ENCODE measurements around the gene TSPAN13. TPM values are rescaled to one million over a fixed set of nuclear protein-coding genes. Genes with fewer than 3 reads are reported as not detected.

The TSPAN13 gene
- total and polyA plus RNA-seq, 2 donors (not counting 1 experiment from before 2014, with no cell fraction given): 23.0 to 26.2 TPM

DNA sequence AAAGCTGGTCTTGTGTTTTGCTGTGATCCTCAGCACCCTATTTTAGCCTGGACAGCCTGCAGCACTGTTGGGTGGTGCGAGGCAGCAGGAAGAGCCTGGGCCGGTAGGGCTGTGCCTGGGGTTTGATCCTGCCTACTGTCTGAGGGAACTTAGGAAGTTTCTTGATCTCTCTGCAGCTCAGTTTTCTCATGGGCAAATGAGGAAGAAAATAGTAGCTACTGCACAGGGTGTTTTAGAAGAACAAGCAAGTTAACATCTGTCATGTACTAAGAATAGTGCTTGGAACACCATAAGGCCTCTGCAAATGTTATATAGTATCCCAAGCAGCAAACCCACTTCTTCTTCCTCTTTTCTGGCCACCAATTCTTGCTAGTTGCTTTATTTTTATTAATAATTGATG is 63.3 kb downstream of the TSPAN13 start:
- H3K4me2 ChIP-seq (replicated peaks; ENCODE audit: low read depth, low read length, poor library complexity, severe bottlenecking): no peak overlapping the region
- TF ChIP-seq EZH2 (IDR thresholded peaks at IDR 0.05; ENCODE audit: borderline replicate concordance, insufficient read depth, low read depth, low read length, poor library complexity, severe bottlenecking): no peak
- TF ChIP-seq, protein P1, sequence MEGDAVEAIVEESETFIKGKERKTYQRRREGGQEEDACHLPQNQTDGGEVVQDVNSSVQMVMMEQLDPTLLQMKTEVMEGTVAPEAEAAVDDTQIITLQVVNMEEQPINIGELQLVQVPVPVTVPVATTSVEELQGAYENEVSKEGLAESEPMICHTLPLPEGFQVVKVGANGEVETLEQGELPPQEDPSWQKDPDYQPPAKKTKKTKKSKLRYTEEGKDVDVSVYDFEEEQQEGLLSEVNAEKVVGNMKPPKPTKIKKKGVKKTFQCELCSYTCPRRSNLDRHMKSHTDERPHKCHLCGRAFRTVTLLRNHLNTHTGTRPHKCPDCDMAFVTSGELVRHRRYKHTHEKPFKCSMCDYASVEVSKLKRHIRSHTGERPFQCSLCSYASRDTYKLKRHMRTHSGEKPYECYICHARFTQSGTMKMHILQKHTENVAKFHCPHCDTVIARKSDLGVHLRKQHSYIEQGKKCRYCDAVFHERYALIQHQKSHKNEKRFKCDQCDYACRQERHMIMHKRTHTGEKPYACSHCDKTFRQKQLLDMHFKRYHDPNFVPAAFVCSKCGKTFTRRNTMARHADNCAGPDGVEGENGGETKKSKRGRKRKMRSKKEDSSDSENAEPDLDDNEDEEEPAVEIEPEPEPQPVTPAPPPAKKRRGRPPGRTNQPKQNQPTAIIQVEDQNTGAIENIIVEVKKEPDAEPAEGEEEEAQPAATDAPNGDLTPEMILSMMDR (IDR thresholded peaks at IDR 0.05): no peak
- peak overlapping the region; percentile 4 for H2AFZ ChIP-seq (ENCODE audit: insufficient read depth, low read depth, low read length, poor library complexity, severe bottlenecking)
- ChIA-PET POLR2A (no interaction called here), CTCF (interaction anchor here (1.1 to 1.3 kb wide), 2 partner anchors 15 to 101 kb away, joined by 3 read pairs; no protein-coding TSS in a partner anchor)
- H3K4me3 ChIP-seq (ENCODE audit: control extremely low read depth in 1 of 5, extremely low read depth in 1 of 5, insufficient read depth in 1 of 5, low read depth in 2 of 5, low read length in 4 of 5): no peak overlapping the region
- intact Hi-C loops (cut with micrococcal nuclease): no loop called here
- no peaks in the 10 kb centered on the region for H3K27me3 ChIP-seq (replicated peaks in 1 of 4; ENCODE audit: control extremely low read depth in 1 of 4, control insufficient read depth in 3 of 4, insufficient read depth in 4 of 4, low read length in 3 of 4)
- H3K9ac ChIP-seq (ENCODE audit: low read length): no peak overlapping the region
- Mint-ChIP-seq H3K27ac (peak overlapping the region; percentile 21), H3K4me1 (peaks cover 20% of the 10 kb centered on the region), H3K4me3 (no peak overlapping the region), H3K27me3 (peaks cover 7% of the 10 kb centered on the region), H3K9me3 (ENCODE audit: insufficient read depth) (peaks cover 2% of the 10 kb centered on the region)
- H3K4me1 ChIP-seq (ENCODE audit: control insufficient read depth in 2 of 2, insufficient read depth in 2 of 2, low read length in 2 of 2): peaks cover 6 to 7% of the 10 kb centered on the region in 2 donors
- H4K20me1 ChIP-seq (ENCODE audit: control insufficient read depth, insufficient read depth, low read length, poor library complexity, severe bottlenecking): no peaks in the 10 kb centered on the region
- peak; percentile 9 for DNase-seq
- no peaks in the 10 kb centered on the region for H3K36me3 ChIP-seq (replicated peaks in 1 of 2; ENCODE audit: control extremely low read depth in 1 of 2, control insufficient read depth in 1 of 2, extremely low read depth in 1 of 2, insufficient read depth in 2 of 2, low read length in 1 of 2)
- 19% methylated on average over 2 of the region's 2 CpGs for WGBS (ENCODE audit: insufficient coverage)
- no peaks in the 10 kb centered on the region for H3K9me3 ChIP-seq (ENCODE audit: control extremely low read depth in 1 of 3, control insufficient read depth in 2 of 3, insufficient read depth in 1 of 3, low read length in 2 of 3)
- no peak for ATAC-seq (ENCODE audit: low read depth)
- no peaks in the 10 kb centered on the region for H3K79me2 ChIP-seq (ENCODE audit: control insufficient read depth, insufficient read depth, low read length)
- H3K27ac ChIP-seq (ENCODE audit: low read length in 2 of 2): no peak overlapping the region

DNA sequence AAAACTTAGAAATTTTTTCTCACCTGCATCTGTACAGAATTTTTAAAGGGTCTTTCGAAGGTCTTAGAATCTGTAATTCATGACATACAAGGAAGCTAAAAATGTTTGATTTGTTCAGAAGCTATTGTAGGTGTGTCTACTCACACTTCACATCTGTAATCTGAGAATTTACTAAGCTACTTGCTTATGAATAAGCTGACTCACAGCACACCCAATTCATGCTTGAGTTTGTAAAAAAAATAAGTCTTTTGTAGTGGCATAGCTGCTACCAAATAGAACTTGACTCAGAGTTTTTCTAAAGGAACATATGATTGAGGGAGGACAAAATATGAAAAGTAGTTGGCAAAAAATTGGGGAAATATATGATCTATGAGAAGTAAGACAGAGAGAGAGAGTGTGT is 64.0 kb downstream of the TSPAN13 start:
- DNase-seq: no peak
- WGBS (ENCODE audit: insufficient coverage): no CpG with 5 or more reads among the region's 1 CpG
- Histone ChIP-seq H3K9ac (ENCODE audit: low read length) (no peak overlapping the region), H3K79me2 (ENCODE audit: control insufficient read depth, insufficient read depth, low read length) (no peaks in the 10 kb centered on the region), H3K36me3 (replicated peaks in 1 of 2; ENCODE audit: control extremely low read depth in 1 of 2, control insufficient read depth in 1 of 2, extremely low read depth in 1 of 2, insufficient read depth in 2 of 2, low read length in 1 of 2) (no peaks in the 10 kb centered on the region), H3K4me2 (replicated peaks; ENCODE audit: low read depth, low read length, poor library complexity, severe bottlenecking) (no peak overlapping the region), H3K27ac (ENCODE audit: low read length in 2 of 2) (no peak overlapping the region), H3K9me3 (ENCODE audit: control extremely low read depth in 1 of 3, control insufficient read depth in 2 of 3, insufficient read depth in 1 of 3, low read length in 2 of 3) (no peaks in the 10 kb centered on the region), H3K4me1 (ENCODE audit: control insufficient read depth in 2 of 2, insufficient read depth in 2 of 2, low read length in 2 of 2) (peaks cover 6 to 7% of the 10 kb centered on the region in 2 donors), H3K27me3 (replicated peaks in 1 of 4; ENCODE audit: control extremely low read depth in 1 of 4, control insufficient read depth in 3 of 4, insufficient read depth in 4 of 4, low read length in 3 of 4) (no peaks in the 10 kb centered on the region), H2AFZ (ENCODE audit: insufficient read depth, low read depth, low read length, poor library complexity, severe bottlenecking) (no peak overlapping the region), H3K4me3 (ENCODE audit: control extremely low read depth in 1 of 5, extremely low read depth in 1 of 5, insufficient read depth in 1 of 5, low read depth in 2 of 5, low read length in 4 of 5) (no peak overlapping the region), H4K20me1 (ENCODE audit: control insufficient read depth, insufficient read depth, low read length, poor library complexity, severe bottlenecking) (no peaks in the 10 kb centered on the region)
- Mint-ChIP-seq H3K4me3 (no peak overlapping the region), H3K27me3 (peaks cover 11% of the 10 kb centered on the region), H3K27ac (no peak overlapping the region), H3K4me1 (peaks cover 20% of the 10 kb centered on the region), H3K9me3 (ENCODE audit: insufficient read depth) (peaks cover 2% of the 10 kb centered on the region)
- ChIA-PET CTCF (interaction anchor here (1.1 to 1.3 kb wide), 2 partner anchors 15 to 101 kb away, joined by 3 read pairs; no protein-coding TSS in a partner anchor), POLR2A (no interaction called here)
- no peak for ATAC-seq (ENCODE audit: low read depth)
- intact Hi-C loops (cut with micrococcal nuclease): no loop called here
- no peak for TF ChIP-seq EZH2 (IDR thresholded peaks at IDR 0.05; ENCODE audit: borderline replicate concordance, insufficient read depth, low read depth, low read length, poor library complexity, severe bottlenecking)
- TF ChIP-seq, protein P1 (IDR thresholded peaks at IDR 0.05): no peak

All from B cell (primary cell).